Cardiac muscle cell (in vitro differentiated cells and primary cell): ENCODE data around the gene ERC2. TPM values are rescaled to one million over a fixed set of nuclear protein-coding genes. Genes with fewer than 3 reads are reported as not detected.

Source experiments
- DNase-seq, 2 donors: peaks; one replicate each; pipeline versions ENCODE4 v3.0.0 to v3.0.0-alpha.2; 2010 to 2017; ENCODE audit warnings: low read depth in 1 of 2, low spot score in 1 of 2
- H3K27ac ChIP-seq: fragments of 200-600 bp; sonication (generic); 2 replicates; pipeline ENCODE4 v1.5.1; 2016
- H3K27me3 ChIP-seq: fragments of 200-600 bp; sonication (generic); 2 replicates; pipeline ENCODE4 v1.6.0; 2016; ENCODE audit warnings: control low read depth
- H3K36me3 ChIP-seq: fragments of 200-600 bp; sonication (generic); 2 replicates; pipeline ENCODE4 v1.5.1; 2016; ENCODE audit warnings: control low read depth
- H3K4me1 ChIP-seq: fragments of 200-600 bp; sonication (generic); 2 replicates; pipeline ENCODE4 v1.8.1; 2017; ENCODE audit warnings: low read depth, mild to moderate bottlenecking, mixed run types
- H3K4me3 ChIP-seq: fragments of 200-600 bp; sonication (generic); 2 replicates; pipeline ENCODE4 v1.5.1; 2016; ENCODE audit warnings: mild to moderate bottlenecking
- H3K9me3 ChIP-seq: fragments of 200-600 bp; sonication (generic); 2 replicates; pipeline ENCODE4 v1.5.1; 2017; ENCODE audit warnings: low read depth, mild to moderate bottlenecking, control low read depth
- CTCF ChIP-seq: IDR thresholded peaks from 2 replicates; pipeline ENCODE4 v1.5.1; 2012; ENCODE audit warnings: low read depth, mild to moderate bottlenecking, low read length
- polyA plus RNA-seq: library from polyadenylated mRNA; unstranded; fragments of >200 nt; fragmentation: Nextera tagmentation; extraction: Ambion mirVana; gene quantifications from 2 replicates; pipeline ENCODE4 v1.2.1, GENCODE V29; 2016
- total RNA-seq: library from RNA; depleted of rRNA; stranded (reverse); fragments of >200 nt; gene quantifications from 2 replicates; pipeline ENCODE4 v1.2.3, GENCODE V29; 2016

ERC2 gene
- total and polyA plus RNA-seq, 2 experiments from 2014 or later, result 18.1 to 29.0 TPM

- DNase-seq, result no peak
- Histone ChIP-seq H3K27ac (no peak overlapping the region), H3K4me1 (peaks cover 7% of the 10 kb centered on the region), H3K9me3 (no peaks in the 10 kb centered on the region), H3K4me3 (no peak overlapping the region), H3K27me3 (no peaks in the 10 kb centered on the region), H3K36me3 (no peaks in the 10 kb centered on the region)
- no peak for TF ChIP-seq CTCF
Measured at GRCh38 chr3:56351537-56351936, 116.7 kb downstream of the ERC2 start.

- Histone ChIP-seq H3K27ac (no peak overlapping the region), H3K36me3 (no peaks in the 10 kb centered on the region), H3K4me3 (no peak overlapping the region), H3K9me3 (no peaks in the 10 kb centered on the region), H3K4me1 (peaks cover 10% of the 10 kb centered on the region), H3K27me3 (no peaks in the 10 kb centered on the region)
- TF ChIP-seq CTCF, result peak; percentile 37
- peak; percentile 18 to 69 for DNase-seq
Measured at GRCh38 chr3:56347219-56347871, 120.9 kb downstream of the ERC2 start.

GRCh38 chr3:56342475-56342874 is 125.8 kb downstream of the ERC2 start:
- no peak for TF ChIP-seq CTCF
- no peaks in the 10 kb centered on the region for H3K36me3 ChIP-seq
- H3K4me3 ChIP-seq, result no peak overlapping the region
- no peaks in the 10 kb centered on the region for H3K27me3 ChIP-seq
- no peak overlapping the region for H3K27ac ChIP-seq
- no peak for DNase-seq
- H3K9me3 ChIP-seq, result no peaks in the 10 kb centered on the region
- H3K4me1 ChIP-seq, result peaks cover 42% of the 10 kb centered on the region

GRCh38 chr3:56339671-56340070 is 128.6 kb downstream of the ERC2 start:
- H3K4me1 ChIP-seq, result peaks cover 42% of the 10 kb centered on the region
- peak overlapping the region; percentile 75 for H3K27ac ChIP-seq
- H3K4me3 ChIP-seq, result no peak overlapping the region
- TF ChIP-seq CTCF, result no peak
- H3K9me3 ChIP-seq, result no peaks in the 10 kb centered on the region
- peak in 1 of 2 donors; percentile 12 for DNase-seq
- H3K36me3 ChIP-seq, result no peaks in the 10 kb centered on the region
- H3K27me3 ChIP-seq, result no peaks in the 10 kb centered on the region

- H3K27me3 ChIP-seq, result no peaks in the 10 kb centered on the region
- no peak for TF ChIP-seq CTCF
- peaks cover 42% of the 10 kb centered on the region for H3K4me1 ChIP-seq
- no peak overlapping the region for H3K4me3 ChIP-seq
- peak in 1 of 2 donors; percentile 5 for DNase-seq
- H3K36me3 ChIP-seq, result no peaks in the 10 kb centered on the region
- peak overlapping the region; percentile 75 for H3K27ac ChIP-seq
- no peaks in the 10 kb centered on the region for H3K9me3 ChIP-seq
Measured at GRCh38 chr3:56339244-56339643, 129.0 kb downstream of the ERC2 start.
